HUDEP-2 (cell line): Measurements from ENCODE around the gene PPARA.
A peak's percentile ranks its signal among the peaks of the same experiment; 100 is the strongest.

Experiments used
- DNase-seq, 76 experiments: peaks; one replicate each; lab custom pipeline; 2025; ENCODE audit not compliant: unreplicated experiment in 76 of 76; lab: John Stamatoyannopoulos, UW

PPARA gene

GRCh38 chr22:46150034-46150654, at the start of gene PPARA:
TSS of gene PPARA (plus strand) at chr22:46150526. CDS start at chr22:46198384, 47,858 bp downstream.
- DNase-seq: peak in 66 of 76 experiments; percentile 25 to 87 (median 72)

- no peak for DNase-seq
Measured at GRCh38 chr22:46102159-46102558, 48.2 kb upstream of the PPARA start.

GRCh38 chr22:46102752-46103151, 47.6 kb upstream of the PPARA start:
- DNase-seq: no peak

- no peak for DNase-seq
Measured at GRCh38 chr22:46103181-46103580, 47.1 kb upstream of the PPARA start.

GRCh38 chr22:46103664-46104063, 46.7 kb upstream of the PPARA start:
- DNase-seq: no peak

- no peak for DNase-seq
Measured at GRCh38 chr22:46104170-46104880, 46.0 kb upstream of the PPARA start.

GRCh38 chr22:46104881-46105493, 45.3 kb upstream of the PPARA start:
- DNase-seq: no peak

- DNase-seq: no peak
Measured at GRCh38 chr22:46105494-46106278, 44.6 kb upstream of the PPARA start.

- no peak for DNase-seq
Measured at GRCh38 chr22:46106279-46107022, 43.9 kb upstream of the PPARA start.

GRCh38 chr22:46107089-46107664, 43.1 kb upstream of the PPARA start:
- no peak for DNase-seq

- DNase-seq: no peak
Measured at GRCh38 chr22:46107753-46108563, 42.4 kb upstream of the PPARA start.

- DNase-seq: peak in 55 of 76 experiments; percentile 9 to 62 (median 43)
Measured at GRCh38 chr22:46108564-46109473, 41.5 kb upstream of the PPARA start.

GRCh38 chr22:46109474-46110003, 40.8 kb upstream of the PPARA start:
- no peak for DNase-seq

GRCh38 chr22:46110215-46110614, 40.1 kb upstream of the PPARA start:
- DNase-seq: peak in 16 of 76 experiments; percentile 10 to 50 (median 20)

- no peak for DNase-seq
Measured at GRCh38 chr22:46111645-46112306, 38.5 kb upstream of the PPARA start.

- DNase-seq: no peak
Measured at GRCh38 chr22:46112405-46112804, 37.9 kb upstream of the PPARA start.

GRCh38 chr22:46113110-46113909, 37.0 kb upstream of the PPARA start:
- DNase-seq: no peak
